Fibroblast of skin of scalp (primary cell): ENCODE results near the gene SERPINA3. TPM values are rescaled to one million over a fixed set of nuclear protein-coding genes. Genes with fewer than 3 reads are reported as not detected.
"Not testable (repeated sequence)": the region's sequence is repeated elsewhere in the genome, so short reads cannot be mapped to it uniquely, and the experiment has no call there.

ENCODE experiments used
- DNase-seq: peaks from one replicate; pipeline ENCODE4 v3.0.0-alpha.2; 2013
- polyA plus RNA-seq, 2 experiments: library from polyadenylated mRNA; unstranded; fragments of 120-200 nt; gene quantifications; one replicate each; pipeline ENCODE4 v1.2.1, GENCODE V29; 2013; ENCODE audit not compliant: insufficient read length in 2 of 2

SERPINA3 gene
- 0.92 TPM for polyA plus RNA-seq (2013, experiment 1 of 2; ENCODE audit: insufficient read length)
- 1.1 TPM for polyA plus RNA-seq (2013, experiment 2 of 2; ENCODE audit: insufficient read length)

DNA sequence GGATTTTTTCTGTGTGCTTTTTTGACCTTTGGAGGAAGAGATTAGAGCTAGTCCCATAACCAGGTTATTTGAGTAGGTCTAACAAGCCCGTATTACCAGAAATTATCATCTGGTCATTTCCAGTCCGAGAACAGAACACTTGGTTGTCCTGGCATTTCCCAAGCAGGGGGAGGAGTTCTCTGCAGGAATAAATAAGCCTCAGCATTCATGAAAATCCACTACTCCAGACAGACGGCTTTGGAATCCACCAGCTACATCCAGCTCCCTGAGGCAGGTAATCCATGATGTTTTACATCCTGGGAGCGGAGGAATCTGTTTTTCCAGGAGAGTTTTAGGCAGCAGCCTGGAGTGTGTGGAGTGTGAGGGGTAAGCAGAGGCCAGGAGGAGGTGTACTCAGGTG lies at the start of gene SERPINA3:
SERPINA3 (plus strand) TSS at position 218 of the 400 bp plus-strand sequence. CDS start 2,051 bp downstream, outside the sequence.
- DNase-seq, result no peak

DNA sequence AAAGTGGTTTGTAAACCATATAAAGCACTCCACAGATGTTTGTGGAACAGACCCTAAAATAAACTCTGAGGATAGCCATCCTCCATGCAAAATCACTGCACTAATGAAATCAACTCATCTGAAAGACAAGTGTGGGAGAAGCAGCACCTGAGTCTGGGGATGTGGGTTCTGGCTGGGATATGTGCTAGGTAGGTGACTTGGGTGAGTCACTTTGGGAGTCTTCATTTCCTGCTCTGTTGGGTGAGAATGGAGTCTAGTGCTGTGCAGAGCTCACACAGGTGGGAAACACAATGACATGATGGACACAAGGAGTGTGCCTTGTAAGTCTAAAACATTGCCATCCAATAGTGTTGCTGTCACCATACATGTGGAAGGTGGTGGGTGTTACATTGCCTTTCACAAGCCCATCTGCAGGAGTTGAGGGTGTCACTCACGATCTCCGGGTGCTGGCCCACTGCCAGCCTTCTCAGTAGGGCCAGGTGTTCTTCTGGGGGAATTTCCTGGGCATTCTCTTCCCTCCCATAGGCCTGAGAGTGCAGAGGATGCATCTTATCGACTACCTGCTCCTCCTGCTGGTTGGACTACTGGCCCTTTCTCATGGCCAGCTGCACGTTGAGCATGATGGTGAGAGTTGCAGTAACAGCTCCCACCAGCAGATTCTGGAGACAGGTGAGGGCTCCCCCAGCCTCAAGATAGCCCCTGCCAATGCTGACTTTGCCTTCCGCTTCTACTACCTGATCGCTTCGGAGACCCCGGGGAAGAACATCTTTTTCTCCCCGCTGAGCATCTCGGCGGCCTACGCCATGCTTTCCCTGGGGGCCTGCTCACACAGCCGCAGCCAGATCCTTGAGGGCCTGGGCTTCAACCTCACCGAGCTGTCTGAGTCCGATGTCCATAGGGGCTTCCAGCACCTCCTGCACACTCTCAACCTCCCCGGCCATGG lies 49.0 kb upstream of the SERPINA3 start:
- DNase-seq, result no peak

- DNase-seq, result no peak
Observed at GRCh38 chr14:94564381-94564780, 47.8 kb upstream of the SERPINA3 start.

DNA sequence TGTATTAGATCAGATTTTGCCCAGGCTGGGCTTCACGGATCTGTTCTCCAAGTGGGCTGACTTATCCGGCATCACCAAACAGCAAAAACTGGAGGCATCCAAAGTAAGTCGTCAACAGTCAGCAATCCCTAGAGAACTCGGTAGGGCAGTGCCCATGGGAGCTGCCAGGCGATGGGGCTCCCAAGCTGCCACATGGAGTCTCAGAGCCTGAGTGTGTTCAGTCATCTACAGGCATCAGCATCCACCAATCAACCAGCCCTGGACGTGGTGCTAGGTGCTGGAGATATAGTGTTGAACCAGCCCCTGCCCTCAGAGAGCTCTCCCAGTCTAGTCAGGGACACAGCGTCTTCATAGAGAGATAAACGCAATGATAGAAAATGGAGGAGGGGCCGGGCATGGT lies 44.0 kb upstream of the SERPINA3 start:
- DNase-seq, result no peak

DNA sequence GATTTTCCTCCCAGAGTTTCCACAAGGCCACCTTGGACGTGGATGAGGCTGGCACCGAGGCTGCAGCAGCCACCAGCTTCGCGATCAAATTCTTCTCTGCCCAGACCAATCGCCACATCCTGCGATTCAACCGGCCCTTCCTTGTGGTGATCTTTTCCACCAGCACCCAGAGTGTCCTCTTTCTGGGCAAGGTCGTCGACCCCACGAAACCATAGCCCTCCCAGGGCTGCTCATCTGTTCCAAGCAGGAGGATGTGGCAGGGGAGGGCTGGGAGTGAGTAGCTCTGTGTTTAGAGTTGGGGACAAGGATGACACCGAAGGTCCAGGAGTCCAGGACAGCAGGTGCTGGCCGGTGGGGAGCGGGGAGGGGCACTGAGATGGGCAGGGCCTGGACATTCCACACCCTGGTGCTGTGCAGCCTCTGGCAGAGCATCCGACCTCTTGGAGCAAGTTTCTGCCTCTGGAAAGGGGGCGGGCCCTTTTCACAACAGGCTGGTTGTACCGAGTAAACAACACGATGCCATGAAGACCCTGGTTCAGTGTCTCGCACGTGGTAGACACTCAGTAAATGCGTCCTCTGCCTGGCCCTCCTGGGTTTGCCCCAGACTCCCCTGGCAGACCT lies 42.7 kb upstream of the SERPINA3 start:
- no peak for DNase-seq

DNA sequence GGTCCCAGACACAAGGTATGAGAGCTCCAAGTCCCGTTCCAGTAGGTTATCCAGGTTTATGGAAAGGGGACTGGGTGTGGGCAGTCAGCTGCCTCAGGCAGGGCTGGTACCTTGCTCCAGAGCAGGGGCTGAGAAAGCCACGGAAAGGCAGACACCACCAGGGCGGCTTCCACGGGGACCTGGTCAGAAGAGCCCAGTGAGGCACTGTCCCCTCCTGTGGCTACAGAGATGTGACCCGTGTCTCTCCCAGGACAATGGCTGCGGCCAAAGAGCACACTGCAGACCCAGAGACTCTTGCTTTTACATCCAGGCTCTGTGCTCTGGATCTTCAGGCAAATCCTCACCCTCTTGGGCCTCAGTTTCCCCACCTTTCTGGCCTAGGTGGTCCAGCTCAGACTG lies 42.2 kb upstream of the SERPINA3 start:
- no peak for DNase-seq

GRCh38 chr14:94570440-94570839 lies 41.8 kb upstream of the SERPINA3 start:
- no peak for DNase-seq

DNA sequence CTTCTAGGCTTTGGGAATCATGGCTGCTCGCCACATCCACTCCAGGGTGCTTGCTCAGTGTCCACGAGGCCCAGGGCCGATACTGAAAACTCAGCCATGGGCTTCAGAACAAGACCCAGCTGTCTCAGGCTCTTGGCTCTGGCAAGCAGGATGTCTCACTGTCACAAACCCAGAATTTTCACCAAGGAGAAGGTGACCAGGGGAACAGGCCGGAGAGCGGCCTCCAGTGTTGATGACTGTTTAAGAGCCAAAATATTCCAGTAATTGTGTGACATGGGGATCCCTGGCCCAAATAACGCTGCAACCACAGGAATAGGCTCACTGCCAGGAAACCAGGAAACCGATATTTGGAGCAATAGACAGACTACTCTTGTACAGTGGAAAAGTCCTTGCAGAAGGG lies 40.8 kb upstream of the SERPINA3 start:
- DNase-seq, result peak; percentile 22

DNA sequence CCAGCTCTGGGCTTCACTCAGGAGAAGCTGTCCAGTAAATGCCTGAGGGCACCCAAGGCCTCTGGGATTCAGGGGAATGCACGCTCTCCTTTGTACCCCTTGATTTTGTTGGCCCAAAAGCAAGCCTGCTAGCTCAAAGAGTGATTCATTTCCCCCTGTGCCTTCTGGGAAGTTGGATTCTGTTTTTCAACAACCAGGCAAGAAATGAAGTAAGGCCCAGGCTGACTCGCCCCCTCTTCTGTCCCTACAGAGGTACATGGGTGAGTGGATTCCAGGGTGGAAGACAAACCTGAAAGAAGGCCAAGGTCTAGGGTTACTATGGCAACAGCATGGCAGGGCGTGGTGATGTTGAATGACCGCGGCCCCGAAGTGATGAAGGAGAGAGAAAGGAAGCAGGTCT lies 40.2 kb upstream of the SERPINA3 start:
- DNase-seq, result peak; percentile 57

GRCh38 chr14:94572637-94573303 lies 39.4 kb upstream of the SERPINA3 start:
- DNase-seq, result no peak

GRCh38 chr14:94573475-94574277 lies 38.5 kb upstream of the SERPINA3 start:
- no peak for DNase-seq

DNA sequence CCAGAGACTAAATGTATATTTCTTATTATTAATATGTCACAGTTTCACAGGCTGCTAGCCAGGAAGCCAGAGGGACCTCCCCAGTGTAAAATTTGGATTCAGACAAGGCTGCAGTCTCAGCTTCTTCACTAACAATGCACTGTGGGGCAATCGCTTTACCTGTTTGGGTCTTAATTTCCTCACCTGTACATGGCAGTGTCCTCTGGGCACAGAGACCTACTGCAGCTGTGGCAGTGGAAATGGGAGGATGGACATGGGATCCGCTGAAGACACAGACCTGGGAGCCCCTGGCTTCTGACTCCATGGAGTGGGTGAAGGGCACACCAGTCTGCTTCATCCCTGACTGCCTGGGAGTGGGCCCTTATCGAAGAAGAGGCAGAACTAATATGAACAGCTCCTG lies 37.9 kb upstream of the SERPINA3 start:
- no peak for DNase-seq

GRCh38 chr14:94575730-94576585 lies 36.2 kb upstream of the SERPINA3 start:
- peak; percentile 51 for DNase-seq

- not testable (repeated sequence) for DNase-seq
Observed at GRCh38 chr14:94577472-94577871, 34.7 kb upstream of the SERPINA3 start.

- DNase-seq, result no peak
Observed at GRCh38 chr14:94578712-94579111, 33.5 kb upstream of the SERPINA3 start.

- DNase-seq, result peak; percentile 25
Observed at GRCh38 chr14:94581127-94581999, 30.8 kb upstream of the SERPINA3 start, which contains the start of gene SERPINA5. SERPINA5 (plus strand) TSS chr14:94581426; CDS start chr14:94587363, 5,937 bp downstream.

DNA sequence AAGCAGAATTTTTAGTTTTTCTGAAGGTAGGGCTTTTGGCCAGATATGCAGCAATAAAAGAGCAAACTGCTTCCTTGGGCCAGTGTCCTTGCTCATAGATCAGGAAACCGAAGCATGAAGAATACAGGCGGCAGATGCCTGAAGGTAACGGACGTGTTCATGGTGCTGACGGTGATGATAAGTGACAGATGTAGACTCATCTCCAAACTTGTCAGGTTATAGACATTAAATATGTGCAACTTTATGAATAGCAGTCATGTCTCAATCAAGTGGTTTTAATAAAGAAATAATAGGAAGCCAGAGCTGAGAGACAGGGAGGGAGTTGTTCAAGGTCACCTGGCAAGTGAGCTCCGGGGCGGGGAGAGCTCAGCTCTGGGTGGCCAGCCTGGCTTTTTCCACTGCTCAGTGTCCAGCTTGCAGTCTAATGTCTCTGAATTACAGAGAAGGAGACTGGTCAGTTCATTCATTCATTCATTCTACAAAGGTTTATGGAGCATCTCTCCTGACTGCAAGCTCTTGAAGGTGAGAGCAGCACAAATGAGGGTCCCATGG lies 29.9 kb upstream of the SERPINA3 start:
- no peak for DNase-seq

GRCh38 chr14:94582851-94583250 lies 29.3 kb upstream of the SERPINA3 start:
- DNase-seq, result no peak

DNA sequence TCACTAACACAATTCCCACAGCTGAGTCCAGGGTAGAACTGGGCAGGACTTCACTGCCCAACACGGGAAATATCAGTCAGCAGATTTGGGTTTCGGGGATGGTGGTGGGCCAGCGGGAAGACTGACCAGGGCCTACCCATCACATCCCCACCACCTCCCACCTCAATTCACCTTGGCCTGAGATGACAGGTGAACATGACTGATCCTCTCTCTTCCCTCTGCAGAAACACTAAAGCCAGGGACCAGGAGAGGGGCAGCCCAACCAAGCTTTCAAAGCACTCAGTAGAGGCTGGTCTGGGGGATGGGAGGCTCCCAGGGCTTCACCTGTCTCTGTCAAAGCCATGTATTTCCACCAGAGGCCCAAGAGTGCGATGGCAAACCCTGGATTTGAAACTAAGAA lies 28.6 kb upstream of the SERPINA3 start:
- DNase-seq, result no peak
